Measurements from ENCODE around the gene ATP5ME. TPM values are rescaled to one million over a fixed set of nuclear protein-coding genes. Genes with fewer than 3 reads are reported as not detected.

Gene ATP5ME
- total and polyA plus RNA-seq, 7 experiments from 2014 or later, result 115 to 404 (median 125) TPM

GRCh38 chr4:653831-654502, 20.1 kb downstream of the ATP5ME start:
- intact Hi-C loops (cut with micrococcal nuclease), result no loop called here
- no peak overlapping the region for H3K4me3 ChIP-seq (ENCODE audit: low read length)
- H3K9me3 Mint-ChIP-seq, result no peaks in the 10 kb centered on the region
- no peaks in the 10 kb centered on the region for H3K9me3 ChIP-seq (ENCODE audit: control insufficient read depth in 2 of 3, low read length in 3 of 3)
- H3K36me3 ChIP-seq (ENCODE audit: control insufficient read depth in 2 of 3, insufficient read depth in 3 of 3, low read length in 3 of 3), result no peaks in the 10 kb centered on the region
- no peaks in the 10 kb centered on the region for H3K27me3 ChIP-seq (ENCODE audit: control insufficient read depth in 2 of 2, insufficient read depth in 2 of 2, low read length in 2 of 2)
- DNase-seq (no peak), ATAC-seq (no peak)
- H3K4me1 Mint-ChIP-seq, result no peaks in the 10 kb centered on the region
- H3K4me1 ChIP-seq (ENCODE audit: control insufficient read depth in 2 of 2, insufficient read depth in 2 of 2, low read length in 2 of 2), result no peaks in the 10 kb centered on the region
- ChIA-PET CTCF (no interaction called here), POLR2A (no interaction called here)
- no peak overlapping the region for H3K4me3 Mint-ChIP-seq
- no peak overlapping the region for H3K27ac Mint-ChIP-seq
- H3K36me3 Mint-ChIP-seq, result no peaks in the 10 kb centered on the region
- H3K27me3 Mint-ChIP-seq, result peaks cover 0 to 13% (median 0%) of the 10 kb centered on the region in 5 donors
- no peak overlapping the region for H3K27ac ChIP-seq (ENCODE audit: low read depth, low read length)

- no peaks in the 10 kb centered on the region for H3K9me3 ChIP-seq (ENCODE audit: control insufficient read depth in 2 of 3, low read length in 3 of 3)
- Mint-ChIP-seq H3K4me1 (no peaks in the 10 kb centered on the region), H3K27ac (no peak overlapping the region), H3K36me3 (no peaks in the 10 kb centered on the region), H3K9me3 (no peaks in the 10 kb centered on the region), H3K4me3 (no peak overlapping the region), H3K27me3 (peaks cover 0 to 13% (median 0%) of the 10 kb centered on the region in 5 donors)
- no peaks in the 10 kb centered on the region for H3K4me1 ChIP-seq (ENCODE audit: control insufficient read depth in 2 of 2, insufficient read depth in 2 of 2, low read length in 2 of 2)
- H3K27ac ChIP-seq (ENCODE audit: low read depth, low read length), result no peak overlapping the region
- H3K36me3 ChIP-seq (ENCODE audit: control insufficient read depth in 2 of 3, insufficient read depth in 3 of 3, low read length in 3 of 3), result no peaks in the 10 kb centered on the region
- intact Hi-C loops (cut with micrococcal nuclease), result no loop called here
- H3K4me3 ChIP-seq (ENCODE audit: low read length), result no peak overlapping the region
- POLR2A ChIA-PET, result no interaction called here
- H3K27me3 ChIP-seq (ENCODE audit: control insufficient read depth in 2 of 2, insufficient read depth in 2 of 2, low read length in 2 of 2), result no peaks in the 10 kb centered on the region
- CTCF ChIA-PET, result no interaction called here
- ATAC-seq (no peak), DNase-seq (no peak)
These were observed 20.8 kb downstream of the ATP5ME start for GRCh38 chr4:653080-653821.

GRCh38 chr4:651884-652642, 22.0 kb downstream of the ATP5ME start:
- CTCF ChIA-PET, result no interaction called here
- H3K9me3 Mint-ChIP-seq, result no peaks in the 10 kb centered on the region
- no peak overlapping the region for H3K27ac Mint-ChIP-seq

GRCh38 chr4:650951-651883, 22.9 kb downstream of the ATP5ME start:
- Histone ChIP-seq H3K9me3 (ENCODE audit: control insufficient read depth in 2 of 3, low read length in 3 of 3) (no peaks in the 10 kb centered on the region), H3K4me3 (ENCODE audit: low read length) (no peak overlapping the region), H3K36me3 (ENCODE audit: control insufficient read depth in 2 of 3, insufficient read depth in 3 of 3, low read length in 3 of 3) (no peaks in the 10 kb centered on the region), H3K27me3 (ENCODE audit: control insufficient read depth in 2 of 2, insufficient read depth in 2 of 2, low read length in 2 of 2) (no peaks in the 10 kb centered on the region), H3K27ac (ENCODE audit: low read depth, low read length) (no peak overlapping the region), H3K4me1 (ENCODE audit: control insufficient read depth in 2 of 2, insufficient read depth in 2 of 2, low read length in 2 of 2) (no peaks in the 10 kb centered on the region)
- H3K4me3 Mint-ChIP-seq, result no peak overlapping the region
- DNase-seq (no peak), ATAC-seq (no peak)
- intact Hi-C loops (cut with micrococcal nuclease), result no loop called here
- H3K4me1 Mint-ChIP-seq, result peaks cover 0 to 5% (median 2%) of the 10 kb centered on the region in 7 donors
- H3K9me3 Mint-ChIP-seq, result no peaks in the 10 kb centered on the region
- no peaks in the 10 kb centered on the region for H3K36me3 Mint-ChIP-seq
- CTCF ChIA-PET, result no interaction called here
- peaks cover 0 to 27% (median 6%) of the 10 kb centered on the region in 5 donors for H3K27me3 Mint-ChIP-seq
- H3K27ac Mint-ChIP-seq, result no peak overlapping the region
- POLR2A ChIA-PET, result no interaction called here

More at GRCh38 chr4:651884-652642, 22.0 kb downstream of the ATP5ME start:
- Mint-ChIP-seq H3K4me3 (no peak overlapping the region), H3K4me1 (no peaks in the 10 kb centered on the region), H3K36me3 (no peaks in the 10 kb centered on the region), H3K27me3 (peaks cover 0 to 18% (median 0%) of the 10 kb centered on the region in 5 donors)
- Histone ChIP-seq H3K4me3 (ENCODE audit: low read length) (no peak overlapping the region), H3K27me3 (ENCODE audit: control insufficient read depth in 2 of 2, insufficient read depth in 2 of 2, low read length in 2 of 2) (no peaks in the 10 kb centered on the region), H3K36me3 (ENCODE audit: control insufficient read depth in 2 of 3, insufficient read depth in 3 of 3, low read length in 3 of 3) (no peaks in the 10 kb centered on the region), H3K4me1 (ENCODE audit: control insufficient read depth in 2 of 2, insufficient read depth in 2 of 2, low read length in 2 of 2) (no peaks in the 10 kb centered on the region), H3K9me3 (ENCODE audit: control insufficient read depth in 2 of 3, low read length in 3 of 3) (no peaks in the 10 kb centered on the region), H3K27ac (ENCODE audit: low read depth, low read length) (no peak overlapping the region)
- POLR2A ChIA-PET, result no interaction called here
- ATAC-seq (no peak), DNase-seq (no peak)
- intact Hi-C loops (cut with micrococcal nuclease), result no loop called here

- no peak overlapping the region for H3K27ac Mint-ChIP-seq
These were observed 23.6 kb downstream of the ATP5ME start for GRCh38 chr4:650461-650860.

GRCh38 chr4:649751-650310, 24.2 kb downstream of the ATP5ME start:
- no peak overlapping the region for H3K4me3 ChIP-seq (ENCODE audit: low read length)
- H3K4me1 Mint-ChIP-seq, result peaks cover 0 to 8% (median 7%) of the 10 kb centered on the region in 7 donors
- H3K27me3 ChIP-seq (ENCODE audit: control insufficient read depth in 2 of 2, insufficient read depth in 2 of 2, low read length in 2 of 2), result peaks cover 0 to 3% of the 10 kb centered on the region in 2 donors
- no peaks in the 10 kb centered on the region for H3K36me3 ChIP-seq (ENCODE audit: control insufficient read depth in 2 of 3, insufficient read depth in 3 of 3, low read length in 3 of 3)
- H3K27ac Mint-ChIP-seq, result no peak overlapping the region
- DNase-seq (no peak), ATAC-seq (no peak)
- H3K36me3 Mint-ChIP-seq, result no peaks in the 10 kb centered on the region
- ChIA-PET CTCF (no interaction called here), POLR2A (no interaction called here)
- peaks cover 0 to 35% (median 17%) of the 10 kb centered on the region in 5 donors for H3K27me3 Mint-ChIP-seq
- intact Hi-C loops (cut with micrococcal nuclease), result no loop called here
- peaks cover 0 to 2% (median 0%) of the 10 kb centered on the region in 11 donors for H3K9me3 Mint-ChIP-seq
- H3K27ac ChIP-seq (ENCODE audit: low read depth, low read length), result no peak overlapping the region
- H3K4me1 ChIP-seq (ENCODE audit: control insufficient read depth in 2 of 2, insufficient read depth in 2 of 2, low read length in 2 of 2), result no peaks in the 10 kb centered on the region
- no peak overlapping the region for H3K4me3 Mint-ChIP-seq
- no peaks in the 10 kb centered on the region for H3K9me3 ChIP-seq (ENCODE audit: control insufficient read depth in 2 of 3, low read length in 3 of 3)

More at GRCh38 chr4:650461-650860, 23.6 kb downstream of the ATP5ME start:
- ChIA-PET POLR2A (no interaction called here), CTCF (no interaction called here)
- Histone ChIP-seq H3K4me1 (ENCODE audit: control insufficient read depth in 2 of 2, insufficient read depth in 2 of 2, low read length in 2 of 2) (no peaks in the 10 kb centered on the region), H3K36me3 (ENCODE audit: control insufficient read depth in 2 of 3, insufficient read depth in 3 of 3, low read length in 3 of 3) (no peaks in the 10 kb centered on the region), H3K27me3 (ENCODE audit: control insufficient read depth in 2 of 2, insufficient read depth in 2 of 2, low read length in 2 of 2) (peaks cover 0 to 3% of the 10 kb centered on the region in 2 donors), H3K27ac (ENCODE audit: low read depth, low read length) (no peak overlapping the region), H3K9me3 (ENCODE audit: control insufficient read depth in 2 of 3, low read length in 3 of 3) (no peaks in the 10 kb centered on the region), H3K4me3 (ENCODE audit: low read length) (no peak overlapping the region)
- H3K9me3 Mint-ChIP-seq, result no peaks in the 10 kb centered on the region
- intact Hi-C loops (cut with micrococcal nuclease), result no loop called here
- H3K4me3 Mint-ChIP-seq, result no peak overlapping the region
- no peak for ATAC-seq
- peaks cover 0 to 8% (median 7%) of the 10 kb centered on the region in 7 donors for H3K4me1 Mint-ChIP-seq
- H3K36me3 Mint-ChIP-seq, result no peaks in the 10 kb centered on the region
- no peak for DNase-seq
- H3K27me3 Mint-ChIP-seq, result peaks cover 0 to 32% (median 14%) of the 10 kb centered on the region in 5 donors

Measured in naive thymus-derived CD4-positive, alpha-beta T cell (primary cell).